ENCODE data around the gene COQ10A. TPM values are rescaled to one million over a fixed set of nuclear protein-coding genes. Genes with fewer than 3 reads are reported as not detected.

Gene COQ10A
- total RNA-seq, 1 experiment from 2014 or later = 3.8 TPM

GRCh38 chr12:56300644-56301464 lies 34.1 kb downstream of the COQ10A start:
- Mint-ChIP-seq H3K27ac (ENCODE audit: low read depth, unreplicated experiment) (peak overlapping the region; percentile 84), H3K4me3 (ENCODE audit: unreplicated experiment) (peak overlapping the region; percentile 95), H3K27me3 (ENCODE audit: insufficient read depth, unreplicated experiment) (no peaks in the 10 kb centered on the region), H3K9me3 (ENCODE audit: unreplicated experiment) (no peaks in the 10 kb centered on the region), H3K36me3 (ENCODE audit: insufficient read depth, unreplicated experiment) (peaks cover 70% of the 10 kb centered on the region), H3K4me1 (ENCODE audit: insufficient read depth, unreplicated experiment) (peaks cover 19% of the 10 kb centered on the region)
- TSS peak; percentile 74 for BruUV-seq (replicated peaks)
- CTCF ChIA-PET = interaction anchor here (0.6 to 1.4 kb wide), 5 partner anchors 13 to 1197 kb away, joined by 3 to 4 read pairs (median 3); partner anchors contain the start of gene ANKRD52
- intact Hi-C loops (cut with micrococcal nuclease) = loop anchor here (1.0 kb wide), 1 partner anchor 15 kb away; no protein-coding TSS in a partner anchor
- TF ChIP-seq CTCF (IDR thresholded peaks at IDR 0.05; ENCODE audit: unreplicated experiment) = no peak
- DNase-seq (ENCODE audit: unreplicated experiment) = no peak
- POLR2A ChIA-PET = interaction anchor here (0.6 to 3.9 kb wide), 18 partner anchors 10 to 868 kb away, joined by 3 to 27 read pairs (median 5); partner anchors contain the start of genes ANKRD52, ESYT1, GLS2 and NACA

- POLR2A ChIA-PET = interaction anchor here (1.2 kb wide), 1 partner anchor 10 kb away, joined by 3 read pairs; no protein-coding TSS in a partner anchor
- Mint-ChIP-seq H3K27me3 (ENCODE audit: insufficient read depth, unreplicated experiment) (no peaks in the 10 kb centered on the region), H3K36me3 (ENCODE audit: insufficient read depth, unreplicated experiment) (peaks cover 66% of the 10 kb centered on the region), H3K4me3 (ENCODE audit: unreplicated experiment) (no peak overlapping the region), H3K27ac (ENCODE audit: low read depth, unreplicated experiment) (no peak overlapping the region), H3K9me3 (ENCODE audit: unreplicated experiment) (no peaks in the 10 kb centered on the region), H3K4me1 (ENCODE audit: insufficient read depth, unreplicated experiment) (peaks cover 19% of the 10 kb centered on the region)
- no peak for TF ChIP-seq CTCF (IDR thresholded peaks at IDR 0.05; ENCODE audit: unreplicated experiment)
- no peak for DNase-seq (ENCODE audit: unreplicated experiment)
- CTCF ChIA-PET = interaction anchor here (0.6 to 1.0 kb wide), 3 partner anchors 26 to 160 kb away, joined by 3 to 6 read pairs (median 3); no protein-coding TSS in a partner anchor
- no TSS peak for BruUV-seq (replicated peaks)
- intact Hi-C loops (cut with micrococcal nuclease) = no loop called here
These were observed 37.5 kb downstream of the COQ10A start for GRCh38 chr12:56304276-56304675.

GRCh38 chr12:56304872-56305590 lies 38.3 kb downstream of the COQ10A start:
- no peak overlapping the region for H3K27ac Mint-ChIP-seq (ENCODE audit: low read depth, unreplicated experiment)
- H3K4me3 Mint-ChIP-seq (ENCODE audit: unreplicated experiment) = no peak overlapping the region
- peaks cover 66% of the 10 kb centered on the region for H3K36me3 Mint-ChIP-seq (ENCODE audit: insufficient read depth, unreplicated experiment)
- no peak for TF ChIP-seq CTCF (IDR thresholded peaks at IDR 0.05; ENCODE audit: unreplicated experiment)
- POLR2A ChIA-PET = interaction anchor here (1.2 kb wide), 2 partner anchors 9 to 83 kb away, joined by 3 read pairs; partner anchors contain the start of gene RNF41
- intact Hi-C loops (cut with micrococcal nuclease) = no loop called here
- CTCF ChIA-PET = interaction anchor here (0.6 to 1.0 kb wide), 6 partner anchors 25 to 159 kb away, joined by 3 to 7 read pairs (median 3); partner anchors contain the start of genes ANKRD52 and TIMELESS
- no peak for DNase-seq (ENCODE audit: unreplicated experiment)
- no peaks in the 10 kb centered on the region for H3K9me3 Mint-ChIP-seq (ENCODE audit: unreplicated experiment)
- H3K27me3 Mint-ChIP-seq (ENCODE audit: insufficient read depth, unreplicated experiment) = no peaks in the 10 kb centered on the region
- BruUV-seq (replicated peaks) = no TSS peak
- H3K4me1 Mint-ChIP-seq (ENCODE audit: insufficient read depth, unreplicated experiment) = peaks cover 19% of the 10 kb centered on the region
